IMR-90 (cell line): ENCODE data around the gene ABCC4. TPM values are rescaled to one million over a fixed set of nuclear protein-coding genes. Genes with fewer than 3 reads are reported as not detected.
"Not testable (repeated sequence)": the region's sequence is repeated elsewhere in the genome, so short reads cannot be mapped to it uniquely, and the experiment has no call there.

ENCODE experiments used
- ATAC-seq: fragments of 200-7000 bp; cut with Tn5 transposase; 2 replicates; pipeline ENCODE4 v1.9.1; 2020; ENCODE audit warnings: low read depth, mild to moderate bottlenecking, moderate library complexity
- BruUV-seq: library from RNA; stranded (reverse); fragments of 400-500 nt; replicated peaks from 2 replicates; lab custom pipeline; 2021; lab: Mats Ljungman, UMichigan
- CTCF ChIA-PET: fragments of 300-600 bp; formaldehyde crosslinking; extraction: SDS; loops from one replicate; lab custom pipeline; 2021; ENCODE audit warnings: antibody characterized with exemption; lab: Yijun Ruan, JAX
- POLR2A ChIA-PET: fragments of 300-600 bp; sonication (Branson Sonifier 250); formaldehyde crosslinking; loops from one replicate; lab custom pipeline; 2022; ENCODE audit warnings: antibody characterized with exemption; ENCODE audit not compliant: unreplicated experiment; lab: Charles Lee
- DNase-seq: peaks from one replicate; pipeline ENCODE4 v3.0.0; 2013
- H2AFZ ChIP-seq: replicated peaks from 2 replicates; pipeline ENCODE3; 2013; ENCODE audit warnings: low read length, mild to moderate bottlenecking; ENCODE audit not compliant: poor library complexity
- H2AK5ac ChIP-seq: 2 replicates; pipeline ENCODE4 v1.6.1; 2013; ENCODE audit warnings: low read depth, low read length, inconsistent platforms
- H2AK9ac ChIP-seq: replicated peaks from 2 replicates; pipeline ENCODE3; 2013; ENCODE audit warnings: mild to moderate bottlenecking, low read depth, low read length, moderate library complexity; ENCODE audit not compliant: poor library complexity
- H2BK120ac ChIP-seq: 2 replicates; pipeline ENCODE4 v1.6.1; 2013; ENCODE audit warnings: low read depth, low read length, inconsistent platforms
- H2BK15ac ChIP-seq: 3 replicates; pipeline ENCODE4 v1.6.1; 2013; ENCODE audit warnings: low read depth, low read length, inconsistent platforms
- H2BK20ac ChIP-seq: 2 replicates; pipeline ENCODE4 v1.6.1; 2013; ENCODE audit warnings: low read depth, mild to moderate bottlenecking, inconsistent platforms, low read length, moderate library complexity
- H2BK5ac ChIP-seq: 2 replicates; pipeline ENCODE4 v1.6.1; 2013; ENCODE audit warnings: mild to moderate bottlenecking, low read depth, low read length, inconsistent platforms; ENCODE audit not compliant: poor library complexity, severe bottlenecking
- H3K14ac ChIP-seq: replicated peaks from 2 replicates; pipeline ENCODE4 v1.6.1; 2013; ENCODE audit warnings: low read depth, low read length, inconsistent platforms
- H3K18ac ChIP-seq: 2 replicates; pipeline ENCODE4 v1.6.1; 2013; ENCODE audit warnings: low read depth, low read length, control low read depth
- H3K23ac ChIP-seq: 2 replicates; pipeline ENCODE4 v1.6.1; 2013; ENCODE audit warnings: low read depth, low read length, inconsistent platforms
- H3K27ac ChIP-seq: 2 replicates; pipeline ENCODE4 v1.5.1; 2013; ENCODE audit warnings: mild to moderate bottlenecking, control low read depth, low read length; ENCODE audit not compliant: insufficient read depth
- H3K27me3 ChIP-seq: 2 replicates; pipeline ENCODE4 v1.6.1; 2013; ENCODE audit warnings: low read length; ENCODE audit not compliant: control insufficient read depth, insufficient read depth
- H3K36me3 ChIP-seq: 2 replicates; pipeline ENCODE4 v1.6.1; 2013; ENCODE audit warnings: low read length, mixed read lengths; ENCODE audit not compliant: control insufficient read depth, insufficient read depth
- H3K4ac ChIP-seq: 2 replicates; pipeline ENCODE4 v1.6.1; 2013; ENCODE audit warnings: low read depth, low read length, inconsistent platforms
- H3K4me1 ChIP-seq: 2 replicates; pipeline ENCODE4 v1.6.1; 2013; ENCODE audit warnings: low read length, mixed read lengths; ENCODE audit not compliant: control insufficient read depth, insufficient read depth
- H3K4me2 ChIP-seq: 2 replicates; pipeline ENCODE4 v1.6.1; 2013; ENCODE audit warnings: low read depth, mild to moderate bottlenecking, control low read depth, low read length, moderate library complexity
- H3K4me3 ChIP-seq: 2 replicates; pipeline ENCODE4 v1.5.1; 2013; ENCODE audit warnings: low read depth, mild to moderate bottlenecking, control low read depth, low read length, moderate library complexity; ENCODE audit not compliant: insufficient read depth
- H3K56ac ChIP-seq: 2 replicates; pipeline ENCODE4 v1.6.1; 2013; ENCODE audit warnings: low read length, inconsistent platforms; ENCODE audit not compliant: insufficient read depth; ENCODE audit errors: extremely low read depth
- H3K79me1 ChIP-seq, 2 experiments: 2 replicates each; pipeline ENCODE4 v1.6.1; 2013; ENCODE audit warnings: low read length in 2 of 2, inconsistent platforms in 1 of 2, low read depth in 1 of 2
- H3K9ac ChIP-seq: 2 replicates; pipeline ENCODE4 v1.6.1; 2013; ENCODE audit warnings: low read depth, low read length, control low read depth
- H3K9me1 ChIP-seq: 2 replicates; pipeline ENCODE4 v1.6.1; 2013; ENCODE audit warnings: low read length, inconsistent platforms; ENCODE audit not compliant: insufficient read depth
- H3K9me3 ChIP-seq: 2 replicates; pipeline ENCODE4 v1.6.1; 2013; ENCODE audit warnings: low read length; ENCODE audit not compliant: control insufficient read depth, insufficient read depth
- H4K20me1 ChIP-seq: 2 replicates; pipeline ENCODE4 v1.6.1; 2013; ENCODE audit warnings: low read length, inconsistent platforms; ENCODE audit not compliant: insufficient read depth
- H4K5ac ChIP-seq: 2 replicates; pipeline ENCODE4 v1.6.1; 2013; ENCODE audit warnings: mild to moderate bottlenecking, low read depth, low read length, control low read depth
- H4K8ac ChIP-seq, 2 experiments: 2 replicates each; pipeline ENCODE4 v1.6.1; 2013; ENCODE audit warnings: low read depth in 2 of 2, low read length in 2 of 2, control low read depth in 1 of 2, inconsistent platforms in 1 of 2
- H4K91ac ChIP-seq: 2 replicates; pipeline ENCODE4 v1.6.1; 2013; ENCODE audit warnings: low read depth, low read length, inconsistent platforms; ENCODE audit not compliant: insufficient read depth
- BHLHE40 ChIP-seq: fragments of 150-350 bp; IDR thresholded peaks from 2 replicates; pipeline ENCODE4 v1.6.1; 2016; ENCODE audit warnings: mild to moderate bottlenecking, low read depth, low read length
- CEBPB ChIP-seq: IDR thresholded peaks from 2 replicates; pipeline ENCODE4 v1.6.1; 2012; ENCODE audit warnings: low read depth, low read length, improper control_type of control experiment
- CHD1 ChIP-seq: IDR thresholded peaks from 2 replicates; pipeline ENCODE4 v1.6.1; 2012; ENCODE audit warnings: low read depth, low read length, improper control_type of control experiment
- NFE2L2 ChIP-seq: fragments of 150-350 bp; IDR thresholded peaks from 2 replicates; pipeline ENCODE4 v1.6.1; 2016; ENCODE audit warnings: low read depth, mild to moderate bottlenecking, low read length
- POLR2A ChIP-seq: IDR thresholded peaks from 2 replicates; pipeline ENCODE4 v1.6.1; 2012; ENCODE audit warnings: mild to moderate bottlenecking, low read depth, low read length
- RCOR1 ChIP-seq: IDR thresholded peaks from 2 replicates; pipeline ENCODE4 v1.6.1; 2012; ENCODE audit warnings: mild to moderate bottlenecking, low read length, improper control_type of control experiment; ENCODE audit not compliant: insufficient replicate concordance
- WGBS, 2 experiments: methylation state at CpG; one replicate each; pipeline versions ENCODE4 v1.1.5 to v1.1.7; 2013; ENCODE audit warnings: missing lambda C conversion rate in 2 of 2; ENCODE audit not compliant: insufficient read length in 1 of 2; ENCODE audit errors: extremely low coverage in 2 of 2; 5-methylcytosine and 5-hydroxymethylcytosine counted together
- dilution Hi-C: fragments of 300-500 bp; cut with HindIII; formaldehyde crosslinking; loops from one replicate; pipeline ENCODE4 v1.14.3; 2018; ENCODE audit warnings: low sequenced_read_pairs; ENCODE audit not compliant: unreplicated experiment
- in situ Hi-C: fragments of 300-500 bp; cut with MboI; formaldehyde crosslinking; loops from 3 replicates; pipeline ENCODE4 v1.14.3; 2019; ENCODE audit warnings: low sequenced_read_pairs, inconsistent platforms, mixed read lengths
- intact Hi-C: fragments of 100-400 bp; cut with micrococcal nuclease; formaldehyde crosslinking; loops from 2 replicates; pipeline ENCODE4 v1.10.0; 2022
- polyA plus RNA-seq, 3 experiments: library from polyadenylated mRNA; depleted of rRNA; stranded (reverse); fragments of >200 nt; gene quantifications; 2 replicates each; pipeline ENCODE4 v1.2.3, GENCODE V29; 2012; ENCODE audit warnings: low replicate concordance in 1 of 3
- total RNA-seq: library from RNA; depleted of rRNA; stranded (reverse); fragments of >200 nt; gene quantifications from 2 replicates; pipeline ENCODE4 v1.2.3, GENCODE V29; 2012

ABCC4 gene
- total and polyA plus RNA-seq, 2 of the 4 experiments (the other 2 are of a cell fraction), result 16.6 to 41.4 TPM

- no peak overlapping the region for H3K9ac ChIP-seq
- no peak overlapping the region for H2AK9ac ChIP-seq
- no peak overlapping the region for H3K4me2 ChIP-seq
- H2BK15ac ChIP-seq, result no peak overlapping the region
- in situ Hi-C loops (no loop called here), intact Hi-C loops (no loop called here), dilution Hi-C loops (no loop called here)
- H3K23ac ChIP-seq, result no peak overlapping the region
- H3K9me3 ChIP-seq, result no peaks in the 10 kb centered on the region
- WGBS, 2 experiments, result 100% methylated on average over 4 of the region's 12 CpGs; no CpG with 5 or more reads in 1 of the 2 experiments
- H3K36me3 ChIP-seq, result peaks cover 54% of the 10 kb centered on the region
- H2BK20ac ChIP-seq, result no peak overlapping the region
- H3K79me1 ChIP-seq, result peaks cover 7 to 56% of the 10 kb centered on the region in 2 experiments; a peak in 3 of 4 replicates
- H3K27me3 ChIP-seq, result no peaks in the 10 kb centered on the region
- H3K4ac ChIP-seq, result no peak overlapping the region
- H2AFZ ChIP-seq, result no peak overlapping the region
- no peak overlapping the region for H2BK5ac ChIP-seq
- TF ChIP-seq CEBPB (no peak), BHLHE40 (no peak), POLR2A (no peak), RCOR1 (no peak), CHD1 (no peak), NFE2L2 (no peak)
- H4K20me1 ChIP-seq, result no peaks in the 10 kb centered on the region
- CTCF ChIA-PET, result no interaction called here
- no peak overlapping the region for H3K14ac ChIP-seq
- H2BK120ac ChIP-seq, result no peak overlapping the region
- no peak overlapping the region for H4K5ac ChIP-seq
- no peak overlapping the region for H3K56ac ChIP-seq
- H3K4me1 ChIP-seq, result 0 out of 2 replicates have a peak, but pooled peaks cover 2% of the 10 kb centered on the region
- H2AK5ac ChIP-seq, result no peak overlapping the region
- ATAC-seq (no peak), DNase-seq (peak; percentile 50)
- H3K9me1 ChIP-seq, result peaks cover 4% of the 10 kb centered on the region; the same call in 1 of the 2 replicates
- no peak overlapping the region for H3K4me3 ChIP-seq
- no peak overlapping the region for H4K8ac ChIP-seq
- no peak overlapping the region for H3K27ac ChIP-seq
- H4K91ac ChIP-seq, result no peak overlapping the region
- POLR2A ChIA-PET, result no interaction called here
- H3K18ac ChIP-seq, result no peak overlapping the region
- no TSS peak for BruUV-seq
These were observed 99.2 kb downstream of the ABCC4 start for GRCh38 chr13:95201814-95202651.

GRCh38 chr13:95200386-95200957, 100.8 kb downstream of the ABCC4 start:
- H3K9ac ChIP-seq, H4K91ac ChIP-seq, H3K18ac ChIP-seq, intact Hi-C loops, H3K9me1 ChIP-seq, H2BK15ac ChIP-seq, H3K4me2 ChIP-seq, ATAC-seq, H3K9me3 ChIP-seq, POLR2A ChIA-PET, CTCF ChIA-PET, BruUV-seq, H2BK120ac ChIP-seq, H3K56ac ChIP-seq, dilution Hi-C loops, H3K4me3 ChIP-seq, H2AK5ac ChIP-seq, H4K5ac ChIP-seq, H2BK5ac ChIP-seq, H2BK20ac ChIP-seq, H2AFZ ChIP-seq, in situ Hi-C loops, H2AK9ac ChIP-seq, DNase-seq, H3K27ac ChIP-seq, H4K8ac ChIP-seq, H3K4ac ChIP-seq, H3K14ac ChIP-seq, H3K27me3 ChIP-seq, H3K23ac ChIP-seq, H3K4me1 ChIP-seq, H4K20me1 ChIP-seq: not testable (repeated sequence)
- 88% methylated on average over 6 of the region's 13 CpGs; no CpG with 5 or more reads in 1 of the 2 experiments for whole genome bisulfite sequencing, 2 experiments
- peaks cover 8 to 57% of the 10 kb centered on the region in 2 experiments; a peak in 3 of 4 replicates for H3K79me1 ChIP-seq
- H3K36me3 ChIP-seq, result peaks cover 47% of the 10 kb centered on the region
